IPS-18c (cell line): ENCODE data around the gene MMGT1.

Source experiments
- H3K4me3 ChIP-seq: 2 replicates; pipeline ENCODE4 v1.7.0; 2013; ENCODE audit warnings: low read depth, mild to moderate bottlenecking, low read length, moderate library complexity; ENCODE audit not compliant: insufficient read depth
- H3K9me3 ChIP-seq: one replicate; pipeline ENCODE4 v1.6.1; 2013; ENCODE audit warnings: mild to moderate bottlenecking, low read length, moderate library complexity; ENCODE audit not compliant: control insufficient read depth, insufficient read depth

Gene MMGT1

DNA sequence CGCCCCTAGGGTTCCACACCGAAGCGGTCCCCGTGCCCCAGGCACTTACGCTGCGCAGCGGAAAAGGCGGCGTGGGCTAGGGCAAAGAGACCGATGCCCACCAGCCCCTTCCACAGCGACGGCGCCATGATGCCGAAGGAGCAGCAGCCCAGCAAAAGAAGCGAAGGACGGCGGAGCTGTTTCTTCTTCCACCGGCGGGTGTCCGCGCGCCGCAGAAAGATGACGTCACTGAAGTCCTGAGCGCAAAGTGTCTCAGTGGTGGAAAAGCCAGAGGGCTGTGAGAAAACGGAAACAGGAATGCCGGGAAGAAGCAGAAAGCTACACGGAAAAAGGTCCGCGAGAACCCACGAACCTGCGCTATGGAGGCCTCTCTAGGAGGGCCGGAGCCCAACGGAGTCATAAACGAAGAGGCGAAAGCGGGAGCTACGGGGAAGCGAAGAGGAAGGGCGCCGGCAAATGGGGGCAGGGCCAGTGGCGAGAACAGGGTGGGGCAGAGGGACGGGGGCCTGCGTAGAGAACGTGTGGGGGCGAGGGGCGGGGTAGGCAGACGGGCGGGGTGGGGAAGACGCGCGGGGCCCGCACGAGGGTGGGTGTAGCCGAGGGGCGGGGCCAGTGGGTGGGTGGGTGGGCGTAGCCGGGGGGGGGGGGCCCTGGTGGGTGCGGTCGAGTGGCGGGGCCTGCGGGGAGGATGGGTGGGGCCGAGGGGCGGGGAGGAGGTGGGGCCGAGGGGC is at the start of gene MMGT1:
MMGT1 (minus strand) TSS at position 441 of the 731 bp plus-strand sequence; CDS start at position 128, 313 bp downstream.
- Histone ChIP-seq H3K9me3 (no peaks in the 10 kb centered on the region), H3K4me3 (peak within 1 kb of the TSS; percentile 74)

DNA sequence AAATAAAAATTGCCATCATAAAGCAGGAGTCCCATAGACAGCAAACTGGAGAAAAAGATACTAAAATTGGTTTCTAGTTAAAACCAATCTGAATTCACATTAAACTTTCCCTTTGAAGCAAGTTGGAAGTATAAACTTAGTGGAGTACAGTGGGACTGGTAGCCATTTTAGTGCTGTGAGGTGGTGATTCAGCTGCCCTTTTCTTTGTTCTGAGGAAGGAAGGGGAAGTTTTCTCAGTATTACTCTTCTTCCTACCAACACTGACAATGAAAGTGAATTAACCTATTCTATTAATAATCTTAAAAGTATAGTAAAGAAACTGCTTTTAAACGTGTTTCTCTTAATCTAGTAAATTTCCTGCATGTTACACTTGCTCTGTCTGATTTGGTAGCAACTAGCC is 48.1 kb upstream of the MMGT1 start:
- Histone ChIP-seq H3K9me3 (peaks cover 4% of the 10 kb centered on the region), H3K4me3 (no peak overlapping the region)

DNA sequence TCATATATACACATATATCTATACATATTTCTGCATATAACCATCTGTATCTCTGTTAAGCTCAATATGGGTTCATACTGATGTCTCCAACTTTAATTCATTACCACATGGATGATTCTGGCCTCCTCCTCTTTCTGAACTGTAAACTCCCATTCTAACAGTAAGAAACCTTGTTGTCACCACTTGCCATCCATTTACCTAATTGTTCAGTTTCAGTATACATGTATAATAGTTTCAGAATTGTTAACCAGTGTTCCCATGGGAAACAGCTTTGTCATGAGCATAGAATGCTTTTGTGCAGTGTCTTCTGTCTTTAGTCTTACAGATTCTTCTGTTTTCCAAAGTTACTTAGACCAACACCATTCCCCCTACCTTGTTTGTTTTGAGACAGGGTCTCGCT is 47.4 kb upstream of the MMGT1 start:
- Histone ChIP-seq H3K4me3 (no peak overlapping the region), H3K9me3 (peaks cover 4% of the 10 kb centered on the region)

DNA sequence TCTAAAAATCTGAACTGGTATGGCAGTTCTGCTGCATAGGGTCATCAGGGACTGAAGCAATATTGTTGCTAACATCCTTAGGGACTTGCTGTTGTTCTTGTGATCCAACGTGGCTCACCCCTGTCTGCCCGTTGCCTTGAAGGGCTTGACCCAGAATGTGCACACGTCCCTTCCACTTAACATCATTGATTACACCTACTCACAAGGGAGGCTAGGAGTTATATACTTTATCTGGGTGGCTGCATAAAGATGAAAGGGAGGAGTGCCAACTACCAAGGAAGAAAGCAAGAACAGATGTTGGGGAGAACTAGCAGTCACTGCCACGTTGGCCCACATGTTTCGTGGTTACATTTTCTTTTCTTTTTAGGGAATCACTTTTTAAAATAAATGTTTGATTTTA is 45.4 kb upstream of the MMGT1 start:
- Histone ChIP-seq H3K9me3 (peaks cover 4% of the 10 kb centered on the region), H3K4me3 (no peak overlapping the region)

DNA sequence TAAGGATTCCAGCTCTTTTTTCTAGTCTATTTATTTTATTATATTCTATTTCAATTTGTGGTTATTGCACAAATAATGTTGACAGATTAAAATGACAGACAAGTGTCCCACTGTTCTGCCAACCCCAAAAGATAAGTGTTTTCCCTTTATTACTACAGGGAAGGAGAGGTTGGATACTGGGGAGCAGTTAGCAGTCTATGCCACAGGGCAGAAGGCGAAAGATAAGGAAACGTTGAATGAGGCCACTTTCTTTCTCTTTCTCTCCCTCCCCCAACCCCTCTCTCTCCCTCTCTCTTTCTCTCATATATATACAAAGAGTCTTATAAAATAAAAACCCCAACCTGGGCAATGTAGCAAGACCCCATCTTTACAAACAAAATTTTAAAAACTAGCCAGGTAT is 43.1 kb upstream of the MMGT1 start:
- no peak overlapping the region for H3K4me3 ChIP-seq
- peaks cover 3% of the 10 kb centered on the region for H3K9me3 ChIP-seq

DNA sequence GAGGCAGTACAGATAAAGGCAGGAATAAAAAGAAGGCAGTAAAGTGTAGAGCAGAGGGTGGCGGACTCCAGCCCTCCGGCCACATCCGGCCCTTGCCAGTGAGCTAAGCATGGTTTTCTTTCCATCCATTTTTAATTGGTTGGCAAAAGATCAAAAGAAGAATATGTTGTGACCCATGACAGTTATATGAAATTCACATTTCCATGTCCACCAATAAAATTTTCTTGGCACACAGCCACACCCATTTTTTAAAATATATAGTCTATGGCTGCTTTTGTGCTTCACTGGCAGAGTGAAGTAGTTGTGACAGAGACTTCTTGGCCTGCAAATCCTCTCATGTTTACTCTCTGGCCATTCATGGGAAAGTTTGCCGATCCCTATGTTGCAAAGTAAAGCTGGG is 41.2 kb upstream of the MMGT1 start:
- no peaks in the 10 kb centered on the region for H3K9me3 ChIP-seq

DNA sequence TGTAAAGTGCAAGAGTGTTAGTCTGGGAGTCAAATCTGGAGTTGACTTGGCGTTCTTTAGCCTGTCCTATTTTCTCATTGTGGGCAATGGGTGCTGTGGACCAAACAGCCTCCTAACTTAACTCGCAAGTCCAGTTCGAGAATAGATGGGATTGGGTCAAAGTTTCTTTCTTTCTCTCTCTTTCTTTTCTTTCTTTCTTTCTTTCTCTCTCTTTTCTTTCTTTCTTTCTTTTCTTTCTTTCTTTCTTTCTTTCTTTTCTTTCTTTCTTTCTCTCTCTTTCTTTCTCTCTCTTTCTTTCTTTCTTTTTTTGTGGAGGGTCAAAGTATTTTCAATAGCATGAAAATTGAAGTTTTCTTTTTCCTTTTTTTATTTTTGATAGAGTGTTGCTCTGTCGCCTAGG is 14.5 kb upstream of the MMGT1 start:
- Histone ChIP-seq H3K4me3 (no peak overlapping the region), H3K9me3 (peaks cover 4% of the 10 kb centered on the region)

More for the DNA sequence above, 41.2 kb upstream of the MMGT1 start:
- no peak overlapping the region for H3K4me3 ChIP-seq

DNA sequence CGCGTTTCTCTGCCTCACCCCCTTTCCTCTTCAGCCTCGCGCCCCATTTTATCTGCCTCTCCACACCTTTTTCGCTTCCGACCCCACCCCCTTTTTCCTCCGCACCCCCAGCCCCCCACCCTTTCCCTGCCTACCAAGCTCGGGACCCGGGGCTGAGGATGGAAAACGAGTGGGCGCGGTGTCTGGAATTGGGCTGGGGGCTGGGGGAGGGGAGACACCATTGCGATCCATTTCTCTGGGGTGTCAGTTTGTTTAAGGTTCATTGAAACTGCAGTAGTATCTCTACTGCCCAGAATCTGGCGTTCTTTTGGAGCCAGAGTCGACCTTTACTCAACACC is 12.2 kb upstream of the MMGT1 start:
- Histone ChIP-seq H3K4me3 (peak overlapping the region; percentile 63), H3K9me3 (peaks cover 7% of the 10 kb centered on the region)

DNA sequence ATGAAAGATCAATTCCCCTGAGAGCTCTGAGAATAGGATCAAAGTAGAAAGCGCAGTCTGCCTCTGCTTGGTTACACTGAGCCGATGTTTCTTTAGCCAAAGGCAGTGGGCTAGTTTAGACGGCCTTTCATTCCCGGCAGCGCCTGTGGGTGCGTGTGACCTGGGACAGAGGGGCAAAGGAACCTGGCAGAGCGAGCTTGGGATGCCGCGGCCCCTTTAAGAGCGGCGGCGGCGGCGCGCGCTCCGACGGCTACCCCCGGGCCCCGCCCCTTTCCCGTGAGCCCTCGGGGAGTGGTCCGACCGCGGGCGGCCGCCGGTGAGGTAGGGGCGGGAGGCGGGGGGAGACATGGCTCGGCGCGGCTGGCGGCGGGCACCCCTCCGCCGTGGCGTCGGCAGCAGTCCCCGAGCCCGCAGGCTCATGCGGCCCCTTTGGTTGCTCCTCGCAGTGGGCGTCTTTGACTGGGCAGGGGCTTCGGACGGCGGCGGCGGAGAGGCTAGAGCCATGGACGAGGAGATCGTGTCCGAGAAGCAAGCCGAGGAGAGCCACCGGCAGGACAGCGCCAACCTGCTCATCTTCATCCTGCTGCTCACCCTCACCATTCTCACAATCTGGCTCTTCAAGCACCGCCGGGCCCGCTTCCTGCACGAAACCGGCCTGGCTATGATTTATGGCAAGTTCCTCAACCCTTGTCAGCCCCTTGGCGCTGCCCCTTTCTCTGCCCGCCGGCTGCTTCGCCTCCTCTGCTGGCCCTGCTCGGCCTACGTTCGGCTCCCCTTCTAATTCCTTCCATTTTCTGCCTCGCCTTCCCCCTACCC is 11.6 kb upstream of the MMGT1 start, which contains the start of gene SLC9A6:
SLC9A6 (plus strand) TSS at position 279 of the 816 bp plus-strand sequence; CDS start at position 503, 224 bp downstream.
- H3K9me3 ChIP-seq, result peaks cover 7% of the 10 kb centered on the region
- peak within 1 kb of the TSS; percentile 63 for H3K4me3 ChIP-seq

DNA sequence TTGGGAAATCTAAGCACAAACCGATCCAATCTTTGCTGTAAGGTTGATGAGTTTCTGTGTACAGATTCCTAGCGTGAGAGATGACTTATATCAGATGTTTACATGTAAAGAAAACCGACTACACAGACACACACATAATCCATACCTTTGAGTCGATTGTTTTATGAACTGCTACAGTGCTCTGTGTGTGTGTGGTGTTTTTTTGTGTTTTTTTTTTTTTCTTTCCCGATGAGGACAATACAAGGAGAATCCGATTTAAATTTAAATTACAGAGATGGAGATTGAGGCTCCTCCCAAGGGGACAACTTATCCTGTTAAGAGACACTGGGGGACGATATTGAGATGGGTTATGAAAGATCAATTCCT is 11.0 kb upstream of the MMGT1 start:
- peak overlapping the region; percentile 63 for H3K4me3 ChIP-seq
- H3K9me3 ChIP-seq, result peaks cover 7% of the 10 kb centered on the region

DNA sequence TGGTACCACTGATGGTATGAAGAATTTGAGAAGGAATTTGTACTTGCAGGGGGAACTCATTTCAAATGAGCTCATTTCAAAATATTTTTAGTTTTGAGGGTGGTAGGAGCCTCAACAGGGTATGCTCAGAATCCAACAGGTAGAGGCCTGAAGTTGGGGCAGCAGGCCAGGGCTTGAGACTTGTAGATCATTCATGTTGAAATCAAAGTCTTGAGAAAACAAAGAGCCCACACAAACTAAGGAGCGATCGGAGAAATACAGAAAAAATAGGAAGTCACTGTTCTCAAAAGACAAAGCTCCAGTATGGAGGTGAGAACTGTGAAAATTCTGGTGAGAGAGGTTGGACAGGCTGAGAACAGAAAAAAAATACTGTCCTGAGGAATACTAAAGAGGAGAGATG is 10.5 kb upstream of the MMGT1 start:
- Histone ChIP-seq H3K4me3 (no peak overlapping the region), H3K9me3 (peaks cover 9% of the 10 kb centered on the region)

DNA sequence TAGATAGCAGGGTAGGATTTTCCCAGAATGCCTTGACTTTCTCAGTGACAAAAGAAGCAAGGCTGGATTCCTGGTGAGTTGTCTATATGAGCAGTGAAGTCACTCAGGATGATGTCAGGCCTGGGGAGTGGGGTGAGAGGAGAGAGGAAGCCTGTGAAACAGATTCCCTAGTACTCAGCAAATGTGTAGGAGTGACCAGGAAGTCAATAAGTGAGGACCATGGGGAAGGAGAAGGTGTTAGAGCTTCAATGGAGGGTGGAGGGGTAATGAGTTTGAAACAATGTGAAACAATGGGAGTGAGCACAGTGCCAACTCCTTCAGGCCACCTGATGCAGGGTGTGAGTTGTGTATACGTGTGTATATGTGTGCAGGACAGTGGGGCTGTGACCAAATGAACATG is 9.1 kb upstream of the MMGT1 start:
- peaks cover 9% of the 10 kb centered on the region for H3K9me3 ChIP-seq
- H3K4me3 ChIP-seq, result no peak overlapping the region

DNA sequence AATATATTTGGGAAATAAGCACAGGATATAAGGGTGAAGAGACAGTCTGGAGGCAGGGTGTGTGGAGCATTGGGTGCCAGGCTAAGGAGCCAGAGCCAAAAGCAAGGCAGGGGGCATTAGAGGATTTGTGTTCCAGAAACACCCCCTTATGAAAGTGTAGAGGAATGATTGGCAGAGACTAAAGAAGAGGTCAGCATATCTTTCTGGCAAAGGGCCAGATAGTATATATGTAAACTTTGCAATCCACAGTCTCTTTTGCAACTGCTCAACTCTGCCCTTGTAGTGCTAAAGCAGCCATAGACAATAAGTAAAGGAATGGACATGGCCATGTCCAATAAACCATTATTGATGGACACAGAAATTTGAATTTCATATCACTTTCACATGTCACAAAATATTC is 7.9 kb upstream of the MMGT1 start:
- H3K9me3 ChIP-seq, result peaks cover 9% of the 10 kb centered on the region

DNA sequence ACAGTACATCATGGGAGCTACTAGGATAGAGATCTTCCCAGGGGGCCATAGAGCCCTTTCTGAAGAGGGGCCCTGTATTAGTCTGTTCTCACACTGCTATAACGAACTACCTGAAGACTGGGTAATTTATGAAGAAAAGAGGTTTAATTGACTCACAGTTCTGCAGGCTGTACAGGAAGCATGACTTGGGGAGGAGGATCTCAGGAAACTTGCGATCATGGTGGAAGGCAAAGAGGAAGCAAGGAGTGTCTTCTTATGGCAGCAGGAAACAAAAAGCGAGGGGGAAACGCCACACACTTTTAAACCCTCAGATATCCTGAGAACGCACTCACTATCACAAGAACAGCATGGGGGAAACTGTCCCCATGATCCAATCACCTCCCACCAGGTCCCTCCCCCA is 7.2 kb upstream of the MMGT1 start:
- Histone ChIP-seq H3K9me3 (peaks cover 9% of the 10 kb centered on the region), H3K4me3 (no peak overlapping the region)

More for the DNA sequence above, 7.9 kb upstream of the MMGT1 start:
- H3K4me3 ChIP-seq, result no peak overlapping the region

DNA sequence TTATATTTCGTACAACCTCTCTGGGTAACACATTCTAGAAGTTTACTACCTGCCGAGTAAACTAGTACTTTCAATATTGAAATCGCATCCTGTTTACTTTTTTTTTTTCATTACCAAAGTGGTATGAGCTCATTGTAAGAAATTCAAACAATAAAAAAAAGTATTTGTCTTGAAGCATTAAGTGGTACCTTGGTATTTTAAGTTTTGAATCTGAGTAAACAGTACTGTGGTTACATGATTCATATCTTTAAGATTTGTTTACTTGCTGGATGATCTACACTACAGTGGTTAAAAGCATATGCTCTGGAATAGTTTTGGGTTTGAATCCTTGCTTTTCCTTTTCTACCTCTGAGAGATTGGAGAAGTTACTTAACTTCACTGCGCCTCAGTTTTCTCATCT is 3.8 kb upstream of the MMGT1 start:
- H3K9me3 ChIP-seq, result peaks cover 5% of the 10 kb centered on the region
- no peak overlapping the region for H3K4me3 ChIP-seq

DNA sequence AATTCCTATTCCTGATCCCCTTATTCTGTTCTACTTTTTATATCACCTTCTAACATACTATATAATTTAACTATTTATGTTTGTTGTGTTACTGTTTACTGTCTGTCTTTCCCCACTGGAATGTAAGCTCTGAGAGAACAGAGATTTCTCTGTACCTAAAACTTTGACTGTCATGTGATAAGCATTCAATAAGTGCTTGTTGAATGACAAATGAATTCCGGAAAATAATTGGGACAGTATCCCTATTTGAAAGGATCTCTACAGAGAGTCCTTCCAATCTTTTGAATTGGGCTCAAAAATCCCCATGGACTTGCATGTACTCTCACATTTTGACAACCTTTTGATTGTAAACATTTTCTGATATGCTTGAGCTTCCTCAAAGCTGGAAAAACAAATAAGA is 1.6 kb upstream of the MMGT1 start:
- H3K9me3 ChIP-seq, result peaks cover 2% of the 10 kb centered on the region
- H3K4me3 ChIP-seq, result no peak overlapping the region

DNA sequence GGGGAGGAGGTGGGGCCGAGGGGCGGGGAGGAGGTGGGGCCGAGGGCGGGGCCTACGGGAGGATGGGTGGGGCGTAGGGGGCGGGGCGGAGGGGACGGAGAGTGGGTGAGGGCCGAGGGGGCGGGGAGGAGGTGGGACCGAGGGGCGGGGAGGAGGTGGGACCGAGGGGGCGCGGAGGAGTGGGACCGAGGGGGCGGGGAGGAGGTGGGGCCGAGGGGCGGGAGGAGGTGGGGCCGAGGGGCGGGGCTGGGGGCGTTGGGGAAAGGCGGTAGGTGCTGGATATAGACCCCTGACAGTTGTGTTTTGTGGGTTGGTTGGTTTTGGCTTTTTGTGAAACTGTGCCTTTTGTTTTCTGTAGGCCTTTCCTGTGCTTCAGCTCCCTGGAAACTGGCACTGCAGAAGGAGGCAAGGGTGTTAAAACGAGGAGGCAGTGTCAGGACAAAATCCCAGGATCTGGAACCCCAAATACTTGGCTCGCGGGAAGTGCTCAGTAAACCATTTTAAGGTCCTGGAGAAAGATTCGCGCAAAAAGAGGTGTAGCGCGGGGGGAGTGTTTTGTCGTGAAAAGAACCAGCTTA is 580 bp upstream of the MMGT1 start:
- Histone ChIP-seq H3K9me3 (no peaks in the 10 kb centered on the region), H3K4me3 (peak overlapping the region; percentile 41; the same call in 1 of the 2 replicates)

DNA sequence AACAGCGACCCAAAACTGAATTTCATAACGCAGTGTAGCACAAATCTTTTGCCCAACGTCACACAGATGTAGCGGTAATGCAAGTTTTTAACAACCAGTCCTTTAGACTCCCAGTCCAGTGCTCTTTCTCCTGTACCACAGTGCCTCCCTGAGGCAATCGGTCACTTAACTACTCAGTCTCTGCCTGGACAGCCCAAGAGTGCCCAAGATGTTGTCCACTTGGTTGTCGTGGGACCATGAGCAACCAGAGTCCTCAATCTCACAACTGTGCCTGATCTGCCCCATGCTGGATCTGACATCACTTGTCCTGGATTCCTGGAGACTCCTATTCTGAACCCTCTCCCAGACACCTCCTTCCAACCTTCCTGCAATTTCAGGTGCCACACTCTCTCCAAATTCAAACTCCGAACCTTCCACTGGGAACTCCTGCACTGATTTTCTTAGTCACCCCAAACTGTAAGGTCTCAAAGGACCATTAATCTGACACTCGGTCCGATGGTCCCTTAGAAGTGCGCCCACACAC is 702 bp downstream of the MMGT1 start:
- Histone ChIP-seq H3K4me3 (peak overlapping the region; percentile 74), H3K9me3 (no peaks in the 10 kb centered on the region)
